ENCODE results near the gene WNT9A. TPM values are rescaled to one million over a fixed set of nuclear protein-coding genes. Genes with fewer than 3 reads are reported as not detected.

WNT9A gene
- total and polyA plus RNA-seq, 9 of the 15 experiments (the other 6 are each of a cell fraction or from before 2014, with no cell fraction given) = 0.04 to 0.17 (median 0.10) TPM; not detected in 4

- no peak for TF ChIP-seq ELK1 (CRISPR knock-in tag; IDR thresholded peaks at IDR 0.05)
These were observed 4.9 kb downstream of the WNT9A start (continued) for GRCh38 chr1:227942716-227943261.

DNA sequence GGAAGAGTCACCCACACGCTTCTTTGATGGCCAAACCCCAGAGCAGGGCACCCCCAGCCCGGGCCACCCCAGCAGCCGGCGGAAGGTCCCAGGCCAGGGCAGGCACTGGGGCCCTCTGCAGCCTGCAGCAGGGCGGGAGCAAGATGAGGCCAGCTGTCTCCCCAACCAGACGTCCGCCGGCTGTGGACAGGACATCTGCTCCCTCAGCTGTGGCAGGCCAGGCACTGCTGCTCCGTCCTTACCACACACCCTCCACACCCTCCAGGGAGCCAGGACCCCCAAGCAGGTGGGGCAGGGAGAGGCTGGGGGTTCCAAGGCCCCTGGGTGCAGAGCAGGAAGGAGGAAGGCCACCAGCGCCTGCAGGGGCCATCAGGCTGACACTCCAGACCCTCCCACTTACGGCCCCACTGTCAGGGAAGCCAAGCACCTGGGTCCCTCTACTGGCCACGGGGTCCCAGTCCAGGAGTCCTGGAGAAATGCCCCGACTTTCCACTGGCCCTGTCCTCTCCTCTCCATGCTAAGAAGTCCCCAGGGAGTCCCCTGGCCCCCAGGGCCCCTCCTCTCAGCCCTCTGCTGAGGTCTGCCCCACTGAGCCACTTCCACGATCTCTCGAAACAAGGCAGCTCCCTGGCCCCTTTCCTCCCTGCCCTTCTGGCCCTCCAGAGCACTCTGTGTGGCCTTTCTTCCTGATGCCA lies 5.6 kb downstream of the WNT9A start:
- Histone ChIP-seq H4K20me1 (replicated peaks; ENCODE audit: control insufficient read depth, insufficient read depth, low read length) (peaks cover 11% of the 10 kb centered on the region; the same call in 1 of the 2 replicates), H3K9me1 (ENCODE audit: control insufficient read depth, insufficient read depth, low read length) (no peaks in the 10 kb centered on the region), H3K4me1 (replicated peaks in 1 of 2; ENCODE audit: control insufficient read depth in 2 of 2, insufficient read depth in 2 of 2, low read length in 2 of 2) (peaks cover 0 to 53% of the 10 kb centered on the region in 2 experiments; a peak in 4 of 5 replicates), H3K9me3 (replicated peaks; ENCODE audit: control insufficient read depth, insufficient read depth, low read depth, low read length) (no peaks in the 10 kb centered on the region; the same call in 1 of the 2 replicates), H3K4me3 (no peak overlapping the region), H3K9ac (ENCODE audit: insufficient read depth in 1 of 2, low read depth in 2 of 2, low read length in 2 of 2) (0 out of 4 replicates have a peak overlapping the region, but pooled peaks of 1 of the 2 experiments have one; percentile 7), H3K79me2 (ENCODE audit: control insufficient read depth, insufficient read depth, low read length) (no peaks in the 10 kb centered on the region), H3K36me3 (ENCODE audit: control insufficient read depth, insufficient read depth, low read length) (no peaks in the 10 kb centered on the region), H3K27me3 (ENCODE audit: control insufficient read depth in 2 of 2, insufficient read depth in 2 of 2, low read length in 2 of 2) (peaks cover 39 to 96% of the 10 kb centered on the region in 2 experiments; a peak in 4 of 5 replicates), H2AFZ (ENCODE audit: low read depth, low read length) (no peak overlapping the region), H3K27ac (ENCODE audit: extremely low read depth, low read depth, low read length) (no peak overlapping the region), H3K4me2 (ENCODE audit: insufficient read depth, low read length) (no peak overlapping the region)
- intact Hi-C loops (cut with micrococcal nuclease) (loop anchor here (10.0 kb wide), 1 partner anchor 487 kb away; no protein-coding TSS in a partner anchor), in situ Hi-C loops (cut with MboI) (no loop called here)
- peak in 2 of 4 experiments; percentile 30 to 49 for DNase-seq (ENCODE audit: extremely low read depth in 1 of 4, low spot score in 3 of 4)
- POLR2A ChIA-PET = interaction anchor here (0.5 to 0.6 kb wide), 2 partner anchors 14 to 37 kb away, joined by 3 read pairs; no protein-coding TSS in a partner anchor
- no TSS peak for BruUV-seq (replicated peaks)
- no peak for FAIRE-seq
- WGBS (ENCODE audit: insufficient coverage, low coverage, missing lambda C conversion rate) = 8% methylated on average over 15 of the region's 15 CpGs
- peak; percentile 30; the same call in 2 of the 3 replicates for ATAC-seq
- CTCF ChIA-PET (ENCODE audit: low intra/inter-chr PET ratio) = interaction anchor here (0.6 kb wide), 1 partner anchor 462 kb away, joined by 3 read pairs; no protein-coding TSS in a partner anchor
- TF ChIP-seq RAD21 (CRISPR knock-in tag; conservative IDR thresholded peaks at IDR 0.05 in 1 of 2, IDR thresholded peaks at IDR 0.05 in 1 of 2) (peak in 1 of 2 experiments; percentile 27; a peak in 2 of 4 replicates), MED1 (CRISPR knock-in tag; IDR thresholded peaks at IDR 0.05; ENCODE audit: borderline replicate concordance) (no peak), ETS1 (conservative IDR thresholded peaks at IDR 0.05; ENCODE audit: control insufficient read depth, low read depth, low read length) (no peak), ZNF197 (CRISPR knock-in tag; IDR thresholded peaks at IDR 0.05; ENCODE audit: low read depth) (no peak), GATAD2A (IDR thresholded peaks at IDR 0.05) (no peak), SMARCA4 (IDR thresholded peaks at IDR 0.05) (no peak), HNRNPL (IDR thresholded peaks at IDR 0.05; ENCODE audit: low read depth, low read length) (no peak), TAF7 (tag; IDR thresholded peaks at IDR 0.05) (no peak), HLTF (IDR thresholded peaks at IDR 0.05) (no peak), TFAP4 (CRISPR knock-in tag; IDR thresholded peaks at IDR 0.05; ENCODE audit: borderline replicate concordance) (peak; percentile 42; the same call in 1 of the 2 replicates)
- TF ChIP-seq, protein P1, sequence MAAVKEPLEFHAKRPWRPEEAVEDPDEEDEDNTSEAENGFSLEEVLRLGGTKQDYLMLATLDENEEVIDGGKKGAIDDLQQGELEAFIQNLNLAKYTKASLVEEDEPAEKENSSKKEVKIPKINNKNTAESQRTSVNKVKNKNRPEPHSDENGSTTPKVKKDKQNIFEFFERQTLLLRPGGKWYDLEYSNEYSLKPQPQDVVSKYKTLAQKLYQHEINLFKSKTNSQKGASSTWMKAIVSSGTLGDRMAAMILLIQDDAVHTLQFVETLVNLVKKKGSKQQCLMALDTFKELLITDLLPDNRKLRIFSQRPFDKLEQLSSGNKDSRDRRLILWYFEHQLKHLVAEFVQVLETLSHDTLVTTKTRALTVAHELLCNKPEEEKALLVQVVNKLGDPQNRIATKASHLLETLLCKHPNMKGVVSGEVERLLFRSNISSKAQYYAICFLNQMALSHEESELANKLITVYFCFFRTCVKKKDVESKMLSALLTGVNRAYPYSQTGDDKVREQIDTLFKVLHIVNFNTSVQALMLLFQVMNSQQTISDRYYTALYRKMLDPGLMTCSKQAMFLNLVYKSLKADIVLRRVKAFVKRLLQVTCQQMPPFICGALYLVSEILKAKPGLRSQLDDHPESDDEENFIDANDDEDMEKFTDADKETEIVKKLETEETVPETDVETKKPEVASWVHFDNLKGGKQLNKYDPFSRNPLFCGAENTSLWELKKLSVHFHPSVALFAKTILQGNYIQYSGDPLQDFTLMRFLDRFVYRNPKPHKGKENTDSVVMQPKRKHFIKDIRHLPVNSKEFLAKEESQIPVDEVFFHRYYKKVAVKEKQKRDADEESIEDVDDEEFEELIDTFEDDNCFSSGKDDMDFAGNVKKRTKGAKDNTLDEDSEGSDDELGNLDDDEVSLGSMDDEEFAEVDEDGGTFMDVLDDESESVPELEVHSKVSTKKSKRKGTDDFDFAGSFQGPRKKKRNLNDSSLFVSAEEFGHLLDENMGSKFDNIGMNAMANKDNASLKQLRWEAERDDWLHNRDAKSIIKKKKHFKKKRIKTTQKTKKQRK (IDR thresholded peaks at IDR 0.05; ENCODE audit: borderline replicate concordance, low read depth, low read length) = no peak
